HepG2 (cell line): ENCODE data around the gene ZBTB46. TPM values are rescaled to one million over a fixed set of nuclear protein-coding genes. Genes with fewer than 3 reads are reported as not detected.

Experiments
- AHDC1 ChIP-seq: sonication (generic); formaldehyde crosslinking; IDR thresholded peaks from 2 replicates; pipeline ENCODE4 v1.5.1; 2020; ENCODE audit warnings: mild to moderate bottlenecking, missing genetic modification reagents, borderline replicate concordance
- ARNTL ChIP-seq: sonication (generic); formaldehyde crosslinking; IDR thresholded peaks from 2 replicates; pipeline ENCODE4 v1.4.0; 2020; ENCODE audit warnings: mild to moderate bottlenecking, missing genetic modification reagents
- ATF1 ChIP-seq: IDR thresholded peaks from 2 replicates; pipeline ENCODE4 v1.6.1; 2016; ENCODE audit warnings: mild to moderate bottlenecking, control low read depth
- BCLAF1 ChIP-seq: fragments of 450-650 bp; IDR thresholded peaks from 2 replicates; pipeline ENCODE4 v1.6.1; 2017; ENCODE audit warnings: mild to moderate bottlenecking
- BHLHE40 ChIP-seq: IDR thresholded peaks from 2 replicates; pipeline ENCODE4 v1.6.1; 2011; ENCODE audit warnings: low read length, improper control_type of control experiment
- CBX1 ChIP-seq: IDR thresholded peaks from one replicate; pipeline ENCODE4 v1.6.1; 2016; ENCODE audit warnings: antibody characterized with exemption, low read depth
- CENPX ChIP-seq: sonication (generic); formaldehyde crosslinking; IDR thresholded peaks from 2 replicates; pipeline ENCODE4 v1.9.0; 2021; ENCODE audit warnings: mild to moderate bottlenecking, missing genetic modification reagents, moderate library complexity
- ERF ChIP-seq: IDR thresholded peaks from 2 replicates; pipeline ENCODE4 v1.6.1; 2018; ENCODE audit warnings: missing biosample characterization, missing genetic modification reagents
- FOXO1 ChIP-seq: sonication (generic); formaldehyde crosslinking; IDR thresholded peaks from 2 replicates; pipeline ENCODE4 v1.4.0; 2020; ENCODE audit warnings: missing genetic modification reagents
- KDM5B ChIP-seq: sonication (generic); formaldehyde crosslinking; IDR thresholded peaks from 2 replicates; pipeline ENCODE4 v1.4.0; 2020; ENCODE audit warnings: missing genetic modification reagents, mild to moderate bottlenecking, borderline replicate concordance
- KLF9 ChIP-seq: IDR thresholded peaks from 2 replicates; pipeline ENCODE4 v1.6.1; 2016; ENCODE audit warnings: low read depth
- MIER2 ChIP-seq: IDR thresholded peaks from 2 replicates; pipeline ENCODE4 v1.6.1; 2016; ENCODE audit warnings: missing biosample characterization, missing genetic modification reagents
- POGZ ChIP-seq: sonication (generic); formaldehyde crosslinking; IDR thresholded peaks from 2 replicates; pipeline ENCODE4 v1.4.0; 2020; ENCODE audit warnings: mild to moderate bottlenecking, missing genetic modification reagents
- RFX5 ChIP-seq: IDR thresholded peaks from 2 replicates; pipeline ENCODE4 v1.6.1; 2011; ENCODE audit warnings: low read depth, low read length, improper control_type of control experiment
- SALL2 ChIP-seq: sonication (generic); formaldehyde crosslinking; IDR thresholded peaks from 2 replicates; pipeline ENCODE4 v1.8.1; 2023; ENCODE audit warnings: mild to moderate bottlenecking, missing genetic modification reagents, inconsistent platforms
- SMC3 ChIP-seq: IDR thresholded peaks from 2 replicates; pipeline ENCODE4 v1.6.1; 2011; ENCODE audit warnings: low read length, improper control_type of control experiment
- SP1 ChIP-seq, 2 experiments: fragments of 450-650 bp in 1 of 2; sonication (generic) in 1 of 2; formaldehyde crosslinking in 1 of 2; IDR thresholded peaks; 2 replicates each; pipeline versions ENCODE4 v1.4.0 to v1.6.1; 2016 to 2020; ENCODE audit warnings: missing genetic modification reagents in 1 of 2
- STAG1 ChIP-seq: sonication (generic); formaldehyde crosslinking; IDR thresholded peaks from 2 replicates; pipeline ENCODE4 v1.4.0; 2020; ENCODE audit warnings: missing genetic modification reagents
- ZNF101 ChIP-seq: sonication (generic); formaldehyde crosslinking; IDR thresholded peaks from 2 replicates; pipeline ENCODE4 v1.4.0; 2020; ENCODE audit warnings: mild to moderate bottlenecking, low read depth, missing genetic modification reagents, borderline replicate concordance
- ZNF180 ChIP-seq: sonication (generic); formaldehyde crosslinking; IDR thresholded peaks from 2 replicates; pipeline ENCODE4 v1.4.0; 2020; ENCODE audit warnings: low read depth, missing genetic modification reagents, borderline replicate concordance
- ZNF234 ChIP-seq: sonication (generic); formaldehyde crosslinking; conservative IDR thresholded peaks from 2 replicates; pipeline ENCODE4 v1.5.1; 2020; ENCODE audit warnings: mild to moderate bottlenecking, missing genetic modification reagents
- ZNF263 ChIP-seq: sonication (generic); formaldehyde crosslinking; IDR thresholded peaks from 2 replicates; pipeline ENCODE4 v1.4.0; 2020; ENCODE audit warnings: missing genetic modification reagents
- ZNF558 ChIP-seq: sonication (generic); formaldehyde crosslinking; IDR thresholded peaks from 2 replicates; pipeline ENCODE4 v1.9.0; 2022; ENCODE audit warnings: mild to moderate bottlenecking, missing genetic modification reagents, borderline replicate concordance
- ZNF841 ChIP-seq: sonication (generic); formaldehyde crosslinking; IDR thresholded peaks from 2 replicates; pipeline ENCODE4 v1.8.1; 2023; ENCODE audit warnings: missing genetic modification reagents, borderline replicate concordance
- polyA plus RNA-seq, 8 experiments: library from polyadenylated mRNA; depleted of rRNA in 3 of 8; stranded (reverse) in 7 of 8; unstranded in 1 of 8; fragments of >200 nt; fragmentation: Illumina TruSeq in 4 of 8; extraction: Trizol in 4 of 8; gene quantifications; 2 replicates each; pipeline versions ENCODE4 v1.2.1 to v1.2.3, GENCODE V29; 2011 to 2016; ENCODE audit warnings: low read depth in 4 of 8, missing spikeins in 1 of 8, mixed read lengths in 1 of 8; ENCODE audit not compliant: insufficient read depth in 1 of 8
- total RNA-seq, 5 experiments: library from RNA; depleted of rRNA; stranded (reverse); fragments of >200 nt; fragmentation: Illumina TruSeq; extraction: Trizol; gene quantifications; 2 replicates each; pipeline ENCODE4 v1.2.3, GENCODE V29; 2016; ENCODE audit warnings: low read depth in 1 of 5

ZBTB46 gene
- total and polyA plus RNA-seq, 2 of the 13 experiments (the other 11 are each of a cell fraction or from before 2014, with no cell fraction given) = 1.6 to 13.5 TPM

- TF ChIP-seq CBX1 (no peak), KDM5B (CRISPR knock-in tag) (peak; percentile 65; the same call in 1 of the 2 replicates), SALL2 (CRISPR knock-in tag) (no peak), ERF (CRISPR knock-in tag) (no peak), ZNF263 (CRISPR knock-in tag) (no peak), KLF9 (CRISPR knock-in tag) (no peak), ZNF101 (CRISPR knock-in tag) (no peak), FOXO1 (CRISPR knock-in tag) (no peak), ZNF558 (CRISPR knock-in tag) (no peak), SMC3 (no peak), MIER2 (no peak), ATF1 (CRISPR knock-in tag) (no peak), SP1 (IDR thresholded peaks at IDR 0.05) (no peak), SP1 (CRISPR knock-in tag; IDR thresholded peaks at IDR 0.05) (no peak), ARNTL (CRISPR knock-in tag) (no peak), ZNF180 (CRISPR knock-in tag) (no peak), CENPX (CRISPR knock-in tag) (no peak), BCLAF1 (no peak), BHLHE40 (no peak), STAG1 (CRISPR knock-in tag) (no peak), ZNF841 (CRISPR knock-in tag) (no peak), AHDC1 (CRISPR knock-in tag) (no peak), RFX5 (no peak), POGZ (CRISPR knock-in tag) (no peak), ZNF234 (CRISPR knock-in tag) (no peak)
These were observed 23.8 kb upstream of the ZBTB46 start (continued) for GRCh38 chr20:63854766-63855362.
